ENCODE data around the gene DSC2.
"Not testable (repeated sequence)": the region's sequence is repeated elsewhere in the genome, so short reads cannot be mapped to it uniquely, and the experiment has no call there.

DSC2 gene

GRCh38 chr18:31045599-31045998, 56.6 kb downstream of the DSC2 start:
- no peak for DNase-seq (ENCODE audit: low read depth in 2 of 3, low spot score in 1 of 3)

GRCh38 chr18:31044926-31045325, 57.3 kb downstream of the DSC2 start:
- DNase-seq (ENCODE audit: low read depth in 2 of 3, low spot score in 1 of 3): no peak

DNA sequence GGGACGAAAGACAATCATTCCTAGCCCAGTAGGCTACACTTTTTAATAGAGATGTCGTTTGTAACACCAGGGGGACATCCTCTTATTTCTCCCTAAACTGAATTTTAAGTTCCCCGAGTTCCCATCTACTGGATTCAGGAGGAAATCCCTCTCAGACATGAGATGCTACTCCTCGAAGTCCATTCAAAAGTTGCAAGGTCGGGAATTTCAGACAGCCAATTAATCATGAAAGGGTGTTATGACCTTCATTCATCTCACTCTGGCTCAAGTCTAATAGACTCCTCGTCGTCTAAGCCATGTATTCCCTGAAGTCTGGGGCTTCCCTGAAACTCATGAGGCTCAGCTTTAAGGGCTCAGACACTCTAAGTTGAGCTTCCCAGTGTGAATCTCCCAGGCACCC, 58.5 kb downstream of the DSC2 start:
- no peak for DNase-seq (ENCODE audit: low read depth in 2 of 3, low spot score in 1 of 3)

GRCh38 chr18:31042406-31043181, 59.6 kb downstream of the DSC2 start, which contains the start of gene DSC3:
DSC3 (minus strand) TSS chr18:31042742; CDS start chr18:31042660, 82 bp downstream.
- DNase-seq (ENCODE audit: low read depth in 2 of 3, low spot score in 1 of 3): no peak

GRCh38 chr18:31042084-31042405, 60.2 kb downstream of the DSC2 start:
- no peak for DNase-seq (ENCODE audit: low read depth in 2 of 3, low spot score in 1 of 3)

GRCh38 chr18:31041271-31042083, 60.7 kb downstream of the DSC2 start:
- DNase-seq (ENCODE audit: low read depth in 2 of 3, low spot score in 1 of 3): no peak

DNA sequence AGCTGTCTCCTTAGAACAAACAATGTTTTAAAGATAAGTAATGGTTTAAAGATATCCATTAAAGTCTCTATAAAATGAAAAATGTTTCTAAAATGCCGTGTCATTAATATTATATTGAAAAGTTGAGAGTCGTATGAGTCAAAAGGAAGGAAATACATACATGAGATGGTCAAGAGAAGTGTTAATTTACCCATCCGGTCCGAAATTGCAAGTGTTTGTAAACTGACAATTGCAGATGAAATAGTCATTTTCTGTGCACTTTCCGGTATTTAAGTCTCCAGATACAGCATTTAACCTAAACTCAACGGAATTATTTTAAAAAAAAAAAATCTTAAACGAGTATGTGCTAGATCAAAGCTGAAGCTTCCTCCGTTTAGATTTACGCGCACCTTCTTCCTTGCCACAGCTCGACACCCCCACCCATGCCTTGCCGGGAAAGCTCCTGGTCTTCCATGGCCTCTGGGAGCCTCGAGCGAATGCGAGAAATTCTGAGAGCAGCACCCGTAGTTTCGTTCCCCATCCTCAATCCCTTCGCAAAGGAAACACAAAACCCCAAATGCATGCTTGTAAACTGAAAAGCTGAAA, 61.4 kb downstream of the DSC2 start:
- DNase-seq (ENCODE audit: low read depth in 2 of 3, low spot score in 1 of 3): no peak

DNA sequence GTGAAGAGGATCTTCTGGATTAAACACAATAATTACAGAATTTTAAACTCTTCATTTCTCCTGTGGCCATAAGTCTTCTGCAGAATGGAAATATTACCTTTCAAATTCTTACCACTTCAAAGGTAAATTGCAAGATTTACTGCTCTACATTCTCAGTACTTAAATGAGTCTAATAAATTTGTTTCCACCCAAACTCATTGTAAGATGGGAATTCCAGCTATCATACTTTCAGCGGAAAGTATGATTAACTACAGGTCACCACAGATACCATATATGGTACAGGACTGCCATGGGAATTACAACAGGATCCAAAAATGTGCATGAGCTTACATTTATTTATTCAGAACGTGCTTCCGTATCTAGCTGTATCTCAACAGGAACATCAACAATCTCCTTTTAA, 62.8 kb downstream of the DSC2 start:
- DNase-seq (ENCODE audit: low read depth in 2 of 3, low spot score in 1 of 3): no peak

DNA sequence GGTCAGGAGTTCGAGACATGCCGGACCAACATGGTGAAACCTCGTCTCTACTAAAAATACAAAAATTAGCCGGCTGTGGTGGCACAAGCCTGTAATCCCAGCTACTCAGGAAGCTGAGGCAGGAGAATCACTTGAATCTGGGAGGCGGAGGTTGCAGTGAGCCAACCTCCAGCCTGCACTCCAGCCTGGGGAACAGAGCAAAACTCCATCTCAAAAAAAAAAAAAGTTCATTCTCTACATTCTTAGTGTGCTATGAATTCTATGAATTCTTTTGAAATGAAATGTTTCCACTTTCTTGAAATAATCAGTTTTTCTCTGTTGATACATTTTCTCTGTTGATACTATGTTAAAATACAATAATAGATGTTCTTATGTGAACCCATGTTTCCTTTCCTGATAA, 64.5 kb downstream of the DSC2 start:
- not testable (repeated sequence) for DNase-seq (ENCODE audit: low read depth in 2 of 3, low spot score in 1 of 3)

- DNase-seq (ENCODE audit: low read depth in 2 of 3, low spot score in 1 of 3): no peak
Measured at GRCh38 chr18:31034541-31034940, 67.7 kb downstream of the DSC2 start.

GRCh38 chr18:31030574-31031278, 71.5 kb downstream of the DSC2 start:
- no peak for DNase-seq (ENCODE audit: low read depth in 2 of 3, low spot score in 1 of 3)

DNA sequence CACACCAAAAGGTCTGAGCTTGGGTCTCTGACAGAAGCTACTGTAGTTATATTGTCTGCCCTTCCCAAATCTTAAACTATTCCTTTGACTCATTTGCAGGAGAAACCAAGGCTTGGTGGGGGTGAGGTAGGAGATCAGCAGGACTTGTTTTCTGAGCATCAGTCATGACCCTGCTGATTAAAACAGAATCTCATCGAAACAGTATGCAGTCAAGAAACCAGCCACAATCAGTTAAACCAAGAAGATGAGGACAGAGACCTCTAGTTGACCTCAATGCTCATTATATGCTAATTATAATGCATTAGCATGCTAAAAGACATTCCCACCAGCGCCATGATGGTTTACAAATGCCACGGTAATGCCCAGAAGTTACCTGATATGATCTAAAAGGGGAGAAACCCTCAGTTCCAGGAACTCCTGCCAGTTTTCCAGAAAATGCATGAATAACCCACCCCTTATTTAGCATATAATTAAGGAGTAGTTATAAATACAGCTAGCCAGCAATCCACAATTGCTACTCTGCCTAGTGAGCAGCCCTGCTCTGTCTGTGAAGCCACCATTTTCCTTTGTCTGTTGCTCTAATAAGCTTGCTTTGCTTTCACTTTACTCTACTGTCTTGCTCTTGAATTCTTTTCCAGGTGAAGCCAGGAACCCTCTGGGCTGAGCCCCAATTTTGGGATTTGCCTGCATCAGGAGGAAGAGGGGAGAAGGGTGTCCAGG, 86.3 kb downstream of the DSC2 start:
- no peak for DNase-seq (ENCODE audit: low read depth in 2 of 3, low spot score in 1 of 3)

- DNase-seq (ENCODE audit: low read depth in 2 of 3, low spot score in 1 of 3): not testable (repeated sequence)
Measured at GRCh38 chr18:31011455-31011854, 90.8 kb downstream of the DSC2 start.

DNA sequence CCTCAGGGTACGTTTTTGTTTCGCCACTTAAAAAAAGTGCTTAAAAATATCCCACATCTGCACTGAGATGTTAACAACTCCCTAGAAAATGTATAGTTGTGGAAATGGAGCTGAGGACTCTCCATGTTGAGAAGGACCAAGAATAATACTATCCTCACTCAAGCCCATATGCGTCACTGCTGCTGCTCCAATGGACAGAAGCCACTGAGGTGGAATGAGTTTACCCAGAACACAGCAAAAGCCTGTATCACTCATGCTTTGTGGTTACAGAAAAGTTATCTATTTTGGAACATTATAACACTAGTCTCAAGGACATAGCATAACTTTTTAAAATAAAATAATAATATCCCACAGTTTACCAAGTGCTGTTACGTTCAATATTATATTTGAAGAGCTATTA, 91.6 kb downstream of the DSC2 start:
- no peak for DNase-seq (ENCODE audit: low read depth in 2 of 3, low spot score in 1 of 3)

All from stimulated activated CD4-positive, alpha-beta T cell treated with anti-CD3 and anti-CD28 coated beads, Interleukin-12 subunit alpha, Interleukin-12 subunit beta, amount 100 ng/mL, for 48 hours (primary cell).